Mesodermal cell (in vitro differentiated cells): ENCODE data around the gene SLC41A3.

Source experiments
- H3K27ac ChIP-seq: 2 replicates; pipeline ENCODE4 v1.7.0; 2013; ENCODE audit warnings: mild to moderate bottlenecking, low read depth, low read length, moderate library complexity; ENCODE audit not compliant: severe bottlenecking
- H3K36me3 ChIP-seq: 2 replicates; pipeline ENCODE4 v1.7.1; 2013; ENCODE audit warnings: mild to moderate bottlenecking, low read length, moderate library complexity; ENCODE audit not compliant: control insufficient read depth, insufficient read depth
- H3K4me1 ChIP-seq: one replicate; pipeline ENCODE4 v1.7.1; 2013; ENCODE audit warnings: mild to moderate bottlenecking, low read length; ENCODE audit not compliant: insufficient read depth, control insufficient read depth, poor library complexity, severe bottlenecking
- H3K4me3 ChIP-seq: 2 replicates; pipeline ENCODE4 v1.7.0; 2013; ENCODE audit warnings: low read length, control low read depth, mild to moderate bottlenecking; ENCODE audit not compliant: insufficient read depth, poor library complexity, severe bottlenecking; ENCODE audit errors: extremely low read depth
- H3K9me3 ChIP-seq: 2 replicates; pipeline ENCODE4 v1.7.1; 2013; ENCODE audit warnings: mild to moderate bottlenecking, low read length, moderate library complexity; ENCODE audit not compliant: control insufficient read depth
- WGBS, 2 experiments: methylation state at CpG; one replicate each; pipeline ENCODE4 v1.1.5; 2013; ENCODE audit warnings: missing lambda C conversion rate in 2 of 2; ENCODE audit not compliant: insufficient coverage in 2 of 2; 5-methylcytosine and 5-hydroxymethylcytosine counted together

The SLC41A3 gene

GRCh38 chr3:126105691-126106187, 21.8 kb upstream of the SLC41A3 start:
- WGBS, 2 experiments: 90 to 96% methylated on average over 15 to 16 of the region's 16 CpGs
- Histone ChIP-seq H3K36me3 (no peaks in the 10 kb centered on the region), H3K9me3 (no peaks in the 10 kb centered on the region), H3K4me1 (no peaks in the 10 kb centered on the region), H3K27ac (no peak overlapping the region), H3K4me3 (no peak overlapping the region)

DNA sequence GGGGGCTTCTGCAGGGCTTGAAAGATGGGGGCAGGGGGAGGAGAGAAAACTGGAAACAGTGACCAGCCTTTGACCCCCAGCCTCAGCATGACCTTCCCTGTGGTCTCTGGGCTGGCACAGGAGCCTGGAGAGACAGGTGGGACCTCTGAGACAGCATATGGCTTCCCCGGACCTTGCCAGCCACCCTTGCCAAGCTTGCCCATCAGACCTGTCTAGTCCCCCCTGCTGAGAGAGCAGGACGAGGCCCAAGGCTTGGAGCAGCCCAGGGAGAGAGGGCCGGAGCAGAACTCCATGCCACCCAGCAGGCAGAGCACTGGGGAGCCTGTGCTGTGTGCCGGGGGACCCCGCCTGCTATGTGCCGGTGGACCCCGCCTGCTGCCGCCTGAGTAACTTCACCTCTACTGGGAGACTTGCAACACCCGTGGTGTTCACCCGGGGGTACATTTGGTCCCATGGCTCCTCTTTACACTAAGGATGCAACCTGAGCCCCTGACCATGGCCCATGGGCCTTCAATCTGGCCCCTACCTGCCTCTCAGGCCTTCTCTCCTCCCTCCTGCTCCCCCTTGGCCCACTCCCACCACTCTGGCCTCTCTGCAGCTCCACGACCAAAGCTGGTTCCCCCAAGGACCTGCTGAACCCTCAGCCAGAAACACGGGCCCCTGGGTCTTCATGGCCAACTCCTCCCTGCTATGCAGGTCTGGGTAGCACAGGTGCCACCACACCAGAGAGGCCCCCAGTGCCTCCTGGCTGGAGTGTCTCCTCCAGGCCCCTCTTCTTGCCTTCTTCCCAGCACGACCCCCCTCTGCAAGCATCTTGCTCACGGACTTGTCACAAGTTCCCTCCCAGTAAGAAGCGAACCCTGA, 21.1 kb upstream of the SLC41A3 start:
- Histone ChIP-seq H3K4me1 (no peaks in the 10 kb centered on the region), H3K27ac (no peak overlapping the region), H3K9me3 (no peaks in the 10 kb centered on the region), H3K36me3 (no peaks in the 10 kb centered on the region), H3K4me3 (no peak overlapping the region)
- 85 to 88% methylated on average over 10 to 11 of the region's 15 CpGs for WGBS, 2 experiments

DNA sequence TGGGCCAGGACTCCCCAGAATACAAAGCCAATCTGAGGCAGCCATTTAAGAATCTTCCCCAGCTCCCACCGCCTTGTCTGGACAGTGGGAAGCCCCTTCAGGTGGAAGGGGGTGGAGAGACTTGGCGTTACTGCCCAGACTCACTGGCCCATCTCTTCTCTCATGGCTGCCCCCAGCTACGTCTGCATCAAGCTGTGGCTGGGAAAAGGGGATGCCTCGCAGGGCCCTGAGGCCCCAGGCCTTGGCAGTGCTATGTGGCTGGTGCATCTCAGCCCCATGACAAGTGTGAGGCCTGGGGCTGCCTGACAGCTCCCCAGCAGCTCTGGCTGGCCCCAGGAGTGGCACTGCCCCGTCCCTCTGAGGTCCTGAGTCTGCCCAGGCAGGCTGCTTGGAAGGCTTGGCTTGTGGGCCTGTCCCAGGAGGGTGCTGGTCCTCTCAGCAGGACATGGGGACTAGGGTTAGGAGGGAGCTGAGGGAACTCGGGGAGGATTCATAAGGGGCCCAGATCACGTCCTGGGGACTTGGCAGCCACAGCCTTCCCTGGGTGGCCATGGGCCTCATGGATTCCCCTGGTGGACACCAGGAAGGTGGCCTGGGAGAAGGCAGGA, 20.2 kb upstream of the SLC41A3 start:
- H3K4me3 ChIP-seq: no peak overlapping the region
- no peaks in the 10 kb centered on the region for H3K9me3 ChIP-seq
- H3K36me3 ChIP-seq: no peaks in the 10 kb centered on the region
- H3K4me1 ChIP-seq: no peaks in the 10 kb centered on the region
- WGBS, 2 experiments: 83 to 98% methylated on average over 4 to 6 of the region's 7 CpGs
- no peak overlapping the region for H3K27ac ChIP-seq

DNA sequence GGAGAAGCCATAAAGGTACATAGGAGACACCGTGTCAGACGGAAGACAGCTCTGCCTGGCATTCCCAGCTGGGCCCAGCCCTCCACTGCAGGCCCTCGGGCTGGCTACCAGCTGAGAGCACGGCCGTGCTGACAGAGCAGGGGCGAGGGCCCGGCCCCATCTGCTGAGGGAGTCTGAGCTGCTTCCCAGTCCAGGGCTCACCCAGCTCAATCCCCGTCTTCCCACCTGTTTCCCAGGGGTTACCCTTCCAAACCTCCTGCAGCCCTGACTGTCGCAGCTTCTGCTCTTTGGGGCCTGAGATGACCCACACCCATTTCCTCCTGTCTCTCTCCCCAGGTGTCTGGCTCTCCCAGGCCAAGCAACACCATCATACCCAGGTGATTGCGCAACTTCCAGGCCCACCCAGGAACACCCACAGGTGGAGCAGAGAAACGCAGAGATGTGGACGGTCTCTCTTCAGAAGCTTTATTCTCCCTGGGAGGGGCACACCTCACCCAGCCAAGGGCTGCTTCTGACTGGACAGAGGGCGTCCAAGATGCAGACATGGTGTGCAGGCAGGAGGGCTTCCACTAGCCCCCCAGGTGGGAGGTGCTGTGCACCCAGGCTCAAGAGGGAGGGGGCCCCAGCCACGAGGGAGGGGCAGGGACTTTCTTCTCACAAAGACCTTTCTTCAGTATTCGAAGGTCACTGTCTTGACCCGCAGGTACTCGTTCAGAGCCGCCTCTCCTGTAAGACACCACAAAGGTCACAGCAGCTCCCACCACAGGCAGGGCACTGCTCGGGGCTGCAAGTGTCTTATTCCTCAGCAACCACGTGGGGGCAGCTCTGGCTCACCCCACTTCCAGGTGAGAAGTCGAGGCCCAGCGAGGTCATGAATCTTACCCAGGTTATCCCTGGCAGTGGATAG, 19.4 kb upstream of the SLC41A3 start:
- Histone ChIP-seq H3K9me3 (no peaks in the 10 kb centered on the region), H3K27ac (no peak overlapping the region), H3K4me1 (no peaks in the 10 kb centered on the region), H3K4me3 (no peak overlapping the region), H3K36me3 (no peaks in the 10 kb centered on the region)
- 76 to 79% methylated on average over 17 to 21 of the region's 22 CpGs for WGBS, 2 experiments

DNA sequence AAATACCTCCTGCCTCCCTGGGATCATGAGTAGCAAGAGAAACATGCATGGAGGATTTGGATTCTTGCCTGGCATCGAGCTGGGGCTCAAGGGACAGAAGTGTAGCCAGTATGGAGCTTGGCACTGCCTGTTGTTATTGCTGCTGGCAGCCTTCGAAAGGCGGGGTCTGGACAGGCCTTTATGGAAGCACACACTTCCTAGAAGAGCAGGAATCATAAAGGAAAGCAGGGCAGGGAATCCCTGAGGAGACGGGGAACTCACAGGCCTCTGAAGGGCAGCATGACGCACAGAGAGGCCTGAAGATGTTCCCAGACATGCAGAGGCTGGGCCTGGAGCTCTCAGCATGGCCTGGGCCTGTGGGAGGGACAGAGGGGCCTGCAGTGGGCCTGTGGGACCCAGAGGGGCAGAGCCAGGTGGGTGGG, 18.6 kb upstream of the SLC41A3 start:
- H3K4me1 ChIP-seq: no peaks in the 10 kb centered on the region
- no peak overlapping the region for H3K27ac ChIP-seq
- H3K36me3 ChIP-seq: no peaks in the 10 kb centered on the region
- peaks cover 2% of the 10 kb centered on the region for H3K9me3 ChIP-seq
- no peak overlapping the region for H3K4me3 ChIP-seq
- 72% methylated on average over 4 to 5 of the region's 5 CpGs for WGBS, 2 experiments

- no peak overlapping the region for H3K27ac ChIP-seq
- peaks cover 7% of the 10 kb centered on the region for H3K9me3 ChIP-seq
- H3K36me3 ChIP-seq: no peaks in the 10 kb centered on the region
- no peak overlapping the region for H3K4me3 ChIP-seq
- 83% methylated on average over 1 to 6 of the region's 8 CpGs for whole genome bisulfite sequencing, 2 experiments
- H3K4me1 ChIP-seq: no peaks in the 10 kb centered on the region
Observed at GRCh38 chr3:126102011-126102410, 18.1 kb upstream of the SLC41A3 start.

- Histone ChIP-seq H3K27ac (no peak overlapping the region), H3K36me3 (no peaks in the 10 kb centered on the region), H3K9me3 (peaks cover 11% of the 10 kb centered on the region), H3K4me3 (no peak overlapping the region), H3K4me1 (no peaks in the 10 kb centered on the region)
- WGBS, 2 experiments: 84 to 91% methylated on average over 8 to 10 of the region's 10 CpGs
Observed at GRCh38 chr3:126101521-126101982, 17.6 kb upstream of the SLC41A3 start.

- WGBS, 2 experiments: 92 to 96% methylated on average over 17 to 18 of the region's 18 CpGs
- Histone ChIP-seq H3K9me3 (peaks cover 18% of the 10 kb centered on the region), H3K36me3 (no peaks in the 10 kb centered on the region), H3K4me3 (no peak overlapping the region), H3K4me1 (no peaks in the 10 kb centered on the region), H3K27ac (no peak overlapping the region)
Observed at GRCh38 chr3:126100634-126101301, 16.8 kb upstream of the SLC41A3 start.

GRCh38 chr3:126100269-126100633, 16.3 kb upstream of the SLC41A3 start:
- H3K27ac ChIP-seq: no peak overlapping the region
- no peaks in the 10 kb centered on the region for H3K4me1 ChIP-seq
- H3K36me3 ChIP-seq: no peaks in the 10 kb centered on the region
- H3K4me3 ChIP-seq: no peak overlapping the region
- WGBS, 2 experiments: 92 to 96% methylated on average over 1 to 3 of the region's 4 CpGs
- H3K9me3 ChIP-seq: peaks cover 20% of the 10 kb centered on the region

DNA sequence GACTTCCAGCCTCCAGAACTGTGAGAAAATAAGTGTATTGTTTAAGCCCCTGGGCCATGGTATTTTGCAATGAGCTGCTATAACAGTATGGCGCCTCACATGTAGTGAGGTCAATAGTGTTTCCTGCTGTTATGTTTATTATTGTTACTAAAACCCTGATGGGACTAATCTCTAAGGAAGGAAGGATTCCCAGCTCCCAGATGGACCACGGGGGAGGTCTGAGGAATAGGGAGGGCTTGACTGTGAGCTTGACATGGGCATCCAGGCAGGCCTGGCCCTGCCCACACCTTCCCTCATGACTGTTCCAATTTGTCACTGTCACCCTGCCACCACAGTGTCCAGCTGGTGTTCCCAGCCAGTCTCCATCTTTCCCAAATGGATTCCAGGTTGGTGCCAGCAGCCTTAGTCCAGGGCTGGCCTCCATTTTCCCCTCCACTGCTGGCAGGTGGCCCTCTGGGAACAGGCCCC, 14.5 kb upstream of the SLC41A3 start:
- Histone ChIP-seq H3K4me3 (no peak overlapping the region), H3K4me1 (no peaks in the 10 kb centered on the region), H3K9me3 (peaks cover 20% of the 10 kb centered on the region), H3K36me3 (no peaks in the 10 kb centered on the region), H3K27ac (no peak overlapping the region)
- 82 to 100% methylated on average over 1 of the region's 2 CpGs for WGBS, 2 experiments
